H1 (cell line): ENCODE data around the gene STK39. TPM values are rescaled to one million over a fixed set of nuclear protein-coding genes. Genes with fewer than 3 reads are reported as not detected.

ENCODE experiments used
- CTCF ChIA-PET: fragments of 300-600 bp; sonication (Branson Sonifier 250); formaldehyde crosslinking; loops from one replicate; lab custom pipeline; 2021; ENCODE audit not compliant: partially characterized antibody; lab: Charles Lee
- POLR2A ChIA-PET: fragments of 300-600 bp; sonication (Branson Sonifier 250); formaldehyde crosslinking; loops from one replicate; lab custom pipeline; 2021; ENCODE audit warnings: inconsistent platforms; ENCODE audit not compliant: partially characterized antibody; lab: Charles Lee
- DNase-seq, 2 experiments: peaks; one replicate each; pipeline versions ENCODE4 v3.0.0 to v3.0.0-alpha.2; 2010 to 2022; ENCODE audit warnings: low spot score in 2 of 2, low read depth in 1 of 2, mixed read lengths in 1 of 2
- FAIRE-seq: peaks from 2 replicates; lab custom pipeline; 2011; peaks lifted over from hg19 to GRCh38; lab: Jason Lieb, UNC
- H2AFZ ChIP-seq: 2 replicates; pipeline ENCODE4 v1.8.1; 2012; ENCODE audit warnings: low read length, inconsistent platforms
- H2AK5ac ChIP-seq: 2 replicates; pipeline ENCODE4 v1.6.1; 2013; ENCODE audit warnings: low read depth, low read length
- H2BK120ac ChIP-seq: replicated peaks from 2 replicates; pipeline ENCODE3; 2013; ENCODE audit warnings: low read depth, low read length, inconsistent platforms
- H2BK12ac ChIP-seq: 2 replicates; pipeline ENCODE4 v1.6.1; 2013; ENCODE audit warnings: low read depth, low read length
- H2BK15ac ChIP-seq: 2 replicates; pipeline ENCODE4 v1.6.1; 2013; ENCODE audit warnings: low read length
- H2BK20ac ChIP-seq: 2 replicates; pipeline ENCODE4 v1.6.1; 2013; ENCODE audit warnings: low read length
- H2BK5ac ChIP-seq: 2 replicates; pipeline ENCODE4 v1.6.1; 2013; ENCODE audit warnings: low read depth, low read length
- H3K14ac ChIP-seq: 2 replicates; pipeline ENCODE4 v1.6.1; 2013; ENCODE audit warnings: inconsistent platforms; ENCODE audit not compliant: insufficient read length
- H3K18ac ChIP-seq: 2 replicates; pipeline ENCODE4 v1.6.1; 2013; ENCODE audit warnings: low read length; ENCODE audit errors: extremely low read depth
- H3K23ac ChIP-seq: 2 replicates; pipeline ENCODE4 v1.6.1; 2013; ENCODE audit warnings: inconsistent platforms; ENCODE audit not compliant: insufficient read length
- H3K23me2 ChIP-seq: 2 replicates; pipeline ENCODE4 v1.6.1; 2013; ENCODE audit warnings: low read depth, low read length
- H3K27ac ChIP-seq: 2 replicates; pipeline ENCODE4 v1.6.1; 2011; ENCODE audit warnings: low read depth, low read length, inconsistent platforms
- H3K27me3 ChIP-seq, 4 experiments: replicated peaks in 1 of 4; 1 replicate in 1 of 4; 2 replicates in 3 of 4; pipeline versions ENCODE4 v1.6.1 to v1.8.1; 2011 to 2013; ENCODE audit warnings: low read length in 3 of 4, mild to moderate bottlenecking in 3 of 4, inconsistent platforms in 2 of 4, mixed read lengths in 2 of 4, moderate library complexity in 1 of 4; ENCODE audit not compliant: control insufficient read depth in 3 of 4, insufficient read depth in 3 of 4; ENCODE audit errors: extremely low read depth in 1 of 4
- H3K36me3 ChIP-seq, 4 experiments: 2 replicates each; pipeline versions ENCODE4 v1.6.1 to v1.8.1; 2011 to 2013; ENCODE audit warnings: mild to moderate bottlenecking in 4 of 4, low read length in 3 of 4, moderate library complexity in 2 of 4, control low read depth in 1 of 4, inconsistent platforms in 1 of 4; ENCODE audit not compliant: insufficient read depth in 4 of 4, control insufficient read depth in 2 of 4
- H3K4ac ChIP-seq: replicated peaks from 2 replicates; pipeline ENCODE3; 2013; ENCODE audit warnings: low read length, low read depth, mixed read lengths, inconsistent platforms; ENCODE audit not compliant: insufficient read length
- H3K4me1 ChIP-seq, 4 experiments: replicated peaks in 1 of 4; 1 replicate in 1 of 4; 2 replicates in 3 of 4; pipeline versions ENCODE4 v1.6.1 to v1.8.1; 2011 to 2013; ENCODE audit warnings: low read length in 3 of 4, inconsistent platforms in 2 of 4, mixed read lengths in 1 of 4; ENCODE audit not compliant: insufficient read depth in 4 of 4, control insufficient read depth in 3 of 4
- H3K4me2 ChIP-seq, 2 experiments: 2 replicates each; pipeline versions ENCODE4 v1.6.1 to v1.8.1; 2011 to 2013; ENCODE audit warnings: low read depth in 2 of 2, low read length in 2 of 2, control low read depth in 1 of 2, inconsistent platforms in 1 of 2, mild to moderate bottlenecking in 1 of 2; ENCODE audit not compliant: insufficient read depth in 1 of 2
- H3K4me3 ChIP-seq, 4 experiments: fragments of 200-600, 300-600 bp in 1 of 4; sonication (generic), shearing (Covaris generic), sonication (Bioruptor Twin) in 1 of 4; 2 replicates each; pipeline versions ENCODE4 v1.5.1 to v1.8.1; 2011 to 2016; ENCODE audit warnings: low read length in 4 of 4, low read depth in 3 of 4, control low read depth in 2 of 4, inconsistent platforms in 2 of 4, mild to moderate bottlenecking in 2 of 4, mixed read lengths in 1 of 4, moderate library complexity in 1 of 4; ENCODE audit not compliant: insufficient read depth in 2 of 4; ENCODE audit errors: extremely low read depth in 1 of 4
- H3K56ac ChIP-seq: replicated peaks from 2 replicates; pipeline ENCODE3; 2013; ENCODE audit warnings: low read depth, mild to moderate bottlenecking, mixed read lengths, low read length, inconsistent platforms; ENCODE audit not compliant: insufficient read length
- H3K79me1 ChIP-seq: 2 replicates; pipeline ENCODE4 v1.6.1; 2013; ENCODE audit warnings: low read depth, low read length, control low read depth
- H3K79me2 ChIP-seq, 2 experiments: 2 replicates each; pipeline versions ENCODE4 v1.6.1 to v1.8.1; 2012 to 2013; ENCODE audit warnings: low read length in 2 of 2, mild to moderate bottlenecking in 2 of 2, inconsistent platforms in 1 of 2; ENCODE audit not compliant: insufficient read depth in 2 of 2, control insufficient read depth in 1 of 2
- H3K9ac ChIP-seq, 4 experiments: replicated peaks in 1 of 4; 1 replicate in 1 of 4; 2 replicates in 3 of 4; pipeline versions ENCODE4 v1.6.1 to v1.8.1; 2011 to 2013; ENCODE audit warnings: low read depth in 3 of 4, low read length in 3 of 4, control low read depth in 2 of 4, mild to moderate bottlenecking in 2 of 4, moderate library complexity in 2 of 4, inconsistent platforms in 1 of 4; ENCODE audit errors: extremely low read depth in 1 of 4
- H3K9me3 ChIP-seq, 2 experiments: 2 replicates each; pipeline versions ENCODE4 v1.6.1 to v1.8.1; 2012 to 2013; ENCODE audit warnings: mild to moderate bottlenecking in 2 of 2, moderate library complexity in 2 of 2, control low read depth in 1 of 2, inconsistent platforms in 1 of 2, low read depth in 1 of 2, low read length in 1 of 2, mixed read lengths in 1 of 2; ENCODE audit not compliant: insufficient read depth in 2 of 2
- H4K20me1 ChIP-seq, 2 experiments: replicated peaks in 1 of 2; 2 replicates each; pipeline versions ENCODE3 to v1.8.1; 2011 to 2013; ENCODE audit warnings: inconsistent platforms in 2 of 2, low read length in 2 of 2, mild to moderate bottlenecking in 1 of 2; ENCODE audit not compliant: insufficient read depth in 2 of 2, control insufficient read depth in 1 of 2
- H4K5ac ChIP-seq: 2 replicates; pipeline ENCODE4 v1.6.1; 2013; ENCODE audit warnings: low read length, low read depth, mixed read lengths, inconsistent platforms; ENCODE audit not compliant: insufficient read length
- H4K8ac ChIP-seq: 2 replicates; pipeline ENCODE4 v1.8.0; 2013; ENCODE audit warnings: mild to moderate bottlenecking, moderate library complexity, low read length, inconsistent platforms; ENCODE audit not compliant: insufficient read depth; ENCODE audit errors: extremely low read depth
- H4K91ac ChIP-seq: replicated peaks from 2 replicates; pipeline ENCODE3; 2013; ENCODE audit warnings: low read length, mixed read lengths, inconsistent platforms; ENCODE audit not compliant: insufficient read length
- ASH2L ChIP-seq: fragments of 200-600, 300-600 bp; sonication (generic); IDR thresholded peaks from one replicate; pipeline ENCODE4 v1.7.1; 2017; ENCODE audit warnings: low read length
- CBX8 ChIP-seq: fragments of 300-800, 300-1000 bp; sonication (generic); IDR thresholded peaks from 2 replicates; pipeline ENCODE4 v1.7.1; 2016; ENCODE audit warnings: low read depth, low read length, borderline replicate concordance
- JUND ChIP-seq: IDR thresholded peaks from 2 replicates; pipeline ENCODE4 v1.6.1; 2011; ENCODE audit warnings: mild to moderate bottlenecking, improper control_type of control experiment, low read length
- RBBP5 ChIP-seq: IDR thresholded peaks from 2 replicates; pipeline ENCODE4 v1.7.1; 2012; ENCODE audit warnings: low read depth, mild to moderate bottlenecking, inconsistent platforms, low read length, moderate library complexity, borderline replicate concordance
- SP1 ChIP-seq: IDR thresholded peaks from 2 replicates; pipeline ENCODE4 v1.6.1; 2011; ENCODE audit warnings: low read depth, low read length
- SP4 ChIP-seq: IDR thresholded peaks from 2 replicates; pipeline ENCODE4 v1.6.1; 2012; ENCODE audit warnings: low read length, inconsistent platforms
- YY1 ChIP-seq: IDR thresholded peaks from 2 replicates; pipeline ENCODE4 v1.6.1; 2011; ENCODE audit warnings: low read depth, mild to moderate bottlenecking, low read length
- WGBS, 2 experiments: shearing (Covaris generic) in 1 of 2; methylation state at CpG; one replicate each; pipeline versions ENCODE4 v1.1.6 to v1.1.7; 2013 to 2015; ENCODE audit warnings: low lambda C conversion rate in 2 of 2, mixed read lengths in 2 of 2, inconsistent platforms in 1 of 2, low coverage in 1 of 2, missing lambda C conversion rate in 1 of 2; ENCODE audit not compliant: insufficient replicate concordance in 2 of 2, insufficient coverage in 1 of 2, insufficient read length in 1 of 2; ENCODE audit errors: extremely low coverage in 1 of 2, missing lambda C conversion rate in 1 of 2; 5-methylcytosine and 5-hydroxymethylcytosine counted together
- polyA plus RNA-seq, 7 experiments: library from polyadenylated mRNA; depleted of rRNA in 3 of 7; stranded (reverse) in 5 of 7; unstranded in 2 of 7; fragments of >200 nt in 5 of 7; fragments of 200-250 nt in 2 of 7; gene quantifications; 1 replicate in 5 of 7; 2 replicates in 1 of 7; 4 replicates in 1 of 7; pipeline versions ENCODE4 v1.2.1 to v1.2.3, GENCODE V29; 2011 to 2013; ENCODE audit warnings: missing spikeins in 2 of 7, mixed read lengths in 2 of 7
- total RNA-seq: library from RNA; stranded (reverse); fragmentation: NEBNext Ultra II Directional; extraction: Animal tissue kit (Norgen Biotek cat#: 25700); gene quantifications from 2 replicates; pipeline ENCODE4 v1.2.1, GENCODE V29; 2021

Gene STK39
- total and polyA plus RNA-seq, 2 of the 8 experiments (the other 6 are each of a cell fraction or from before 2014, with no cell fraction given) = 13.7 to 23.8 TPM

DNA sequence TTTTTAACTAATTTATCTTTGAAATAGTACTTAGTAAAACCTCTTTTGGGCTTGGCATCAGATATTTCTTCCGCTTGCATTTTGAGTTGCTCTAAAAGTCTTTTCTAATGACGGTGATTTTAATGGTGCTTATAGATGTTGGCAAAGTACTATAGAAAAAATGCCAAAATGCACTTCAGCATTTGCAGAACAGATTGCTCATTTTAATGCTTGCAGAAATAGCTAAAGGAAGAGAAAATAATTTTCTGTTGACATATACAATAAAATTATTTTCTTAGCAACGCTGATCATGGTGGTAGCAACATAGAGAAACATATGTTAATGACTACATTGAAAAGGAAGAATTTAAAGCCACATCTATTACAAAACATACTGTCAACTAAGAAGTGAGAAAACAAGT lies 170.7 kb downstream of the STK39 start:
- Histone ChIP-seq H2AK5ac (no peak overlapping the region), H3K4ac (no peak overlapping the region), H4K20me1 (no peaks in the 10 kb centered on the region), H2BK20ac (no peak overlapping the region), H3K4me2 (no peak overlapping the region), H2BK12ac (no peak overlapping the region), H3K9me3 (no peaks in the 10 kb centered on the region; a peak in 1 of 4 replicates), H3K4me1 (no peaks in the 10 kb centered on the region), H2BK5ac (no peak overlapping the region), H3K79me1 (no peaks in the 10 kb centered on the region), H2BK15ac (no peak overlapping the region), H2AFZ (no peak overlapping the region), H3K23me2 (no peaks in the 10 kb centered on the region), H3K23ac (no peak overlapping the region), H4K5ac (no peak overlapping the region), H4K91ac (no peak overlapping the region), H3K27ac (no peak overlapping the region), H3K4me3 (no peak overlapping the region), H3K36me3 (no peaks in the 10 kb centered on the region), H4K8ac (no peak overlapping the region), H3K9ac (no peak overlapping the region), H3K14ac (no peak overlapping the region), H3K79me2 (no peaks in the 10 kb centered on the region), H2BK120ac (no peak overlapping the region), H3K27me3 (no peaks in the 10 kb centered on the region), H3K18ac (no peak overlapping the region), H3K56ac (no peak overlapping the region)
- 89% methylated on average over 3 of the region's 3 CpGs; no CpG with 5 or more reads in 1 of the 2 experiments for WGBS, 2 experiments
- DNase-seq (no peak), FAIRE-seq (no peak)
- ChIA-PET POLR2A (no interaction called here), CTCF (interaction anchor here (1.0 to 6.3 kb wide), 4 partner anchors 9 to 111 kb away, joined by 3 to 32 read pairs (median 4); no protein-coding TSS in a partner anchor)
- no peak for TF ChIP-seq SP1
- TF ChIP-seq YY1 = no peak
- no peak for TF ChIP-seq JUND
- no peak for TF ChIP-seq ASH2L
- TF ChIP-seq RBBP5 = no peak
- TF ChIP-seq CBX8 = no peak
- no peak for TF ChIP-seq SP4
